ENCODE results near the gene EIPR1.

Gene EIPR1

DNA sequence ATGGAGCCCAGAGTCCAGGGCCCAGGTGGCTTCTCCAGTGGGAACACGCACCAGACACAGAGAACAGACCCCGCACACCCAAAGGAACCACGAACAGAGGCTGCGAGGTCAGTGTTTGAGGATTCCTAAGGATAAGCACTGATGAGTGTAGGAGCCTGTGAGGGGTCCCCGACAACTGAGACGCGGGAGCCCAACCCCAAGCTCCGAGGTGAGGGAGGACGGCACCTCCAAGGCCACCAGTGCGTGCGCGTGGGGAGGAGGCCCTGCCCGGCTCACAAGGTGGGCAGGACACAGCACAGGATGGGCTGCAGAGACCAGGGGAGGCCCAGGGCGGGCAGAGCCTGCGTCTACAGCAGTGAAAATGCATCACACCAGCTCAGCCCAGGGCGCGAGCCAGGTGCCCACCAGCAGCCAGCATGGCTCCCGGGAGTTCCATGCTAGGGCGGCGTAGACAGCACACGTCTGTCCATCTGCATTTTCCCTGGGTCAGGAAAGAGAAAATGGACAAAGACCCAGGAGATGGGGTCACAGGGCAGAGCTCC lies 189.1 kb downstream of the EIPR1 start:
- TF ChIP-seq, protein P1, sequence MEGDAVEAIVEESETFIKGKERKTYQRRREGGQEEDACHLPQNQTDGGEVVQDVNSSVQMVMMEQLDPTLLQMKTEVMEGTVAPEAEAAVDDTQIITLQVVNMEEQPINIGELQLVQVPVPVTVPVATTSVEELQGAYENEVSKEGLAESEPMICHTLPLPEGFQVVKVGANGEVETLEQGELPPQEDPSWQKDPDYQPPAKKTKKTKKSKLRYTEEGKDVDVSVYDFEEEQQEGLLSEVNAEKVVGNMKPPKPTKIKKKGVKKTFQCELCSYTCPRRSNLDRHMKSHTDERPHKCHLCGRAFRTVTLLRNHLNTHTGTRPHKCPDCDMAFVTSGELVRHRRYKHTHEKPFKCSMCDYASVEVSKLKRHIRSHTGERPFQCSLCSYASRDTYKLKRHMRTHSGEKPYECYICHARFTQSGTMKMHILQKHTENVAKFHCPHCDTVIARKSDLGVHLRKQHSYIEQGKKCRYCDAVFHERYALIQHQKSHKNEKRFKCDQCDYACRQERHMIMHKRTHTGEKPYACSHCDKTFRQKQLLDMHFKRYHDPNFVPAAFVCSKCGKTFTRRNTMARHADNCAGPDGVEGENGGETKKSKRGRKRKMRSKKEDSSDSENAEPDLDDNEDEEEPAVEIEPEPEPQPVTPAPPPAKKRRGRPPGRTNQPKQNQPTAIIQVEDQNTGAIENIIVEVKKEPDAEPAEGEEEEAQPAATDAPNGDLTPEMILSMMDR (IDR thresholded peaks at IDR 0.05) = no peak
- peaks cover 0 to 2% of the 10 kb centered on the region in 2 experiments for H3K4me1 ChIP-seq (ENCODE audit: control insufficient read depth in 1 of 2, insufficient read depth in 1 of 2, low read depth in 1 of 2, low read length in 1 of 2)
- H3K27me3 ChIP-seq = no peaks in the 10 kb centered on the region
- no peaks in the 10 kb centered on the region for H3K9me3 ChIP-seq
- peaks cover 5% of the 10 kb centered on the region for H3K36me3 ChIP-seq
- no peak overlapping the region for H3K4me3 ChIP-seq (ENCODE audit: low read depth in 1 of 2, low read length in 1 of 2)
- H3K27ac ChIP-seq = no peak overlapping the region

DNA sequence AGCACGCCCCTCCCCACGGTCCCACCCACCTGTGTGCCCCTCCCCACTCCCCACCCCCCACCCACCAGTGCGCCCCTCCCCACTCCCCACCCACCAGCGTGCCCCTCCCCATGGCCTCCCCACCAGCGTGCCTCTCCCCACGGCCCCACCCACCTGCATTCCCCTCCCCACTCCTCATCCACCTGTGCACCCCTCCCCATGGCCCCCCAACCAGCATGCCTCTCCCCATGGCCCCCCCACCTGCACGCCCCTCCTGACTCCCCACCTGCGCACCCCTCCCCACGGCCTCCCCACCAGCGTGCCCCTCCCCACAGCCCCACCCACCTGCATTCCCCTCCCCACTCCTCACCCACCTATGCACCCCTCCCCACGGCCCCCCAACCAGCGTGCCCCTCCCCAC lies 190.2 kb downstream of the EIPR1 start:
- Histone ChIP-seq H3K36me3 (peaks cover 5% of the 10 kb centered on the region), H3K4me3 (ENCODE audit: low read depth in 1 of 2, low read length in 1 of 2) (no peak overlapping the region), H3K4me1 (ENCODE audit: control insufficient read depth in 1 of 2, insufficient read depth in 1 of 2, low read depth in 1 of 2, low read length in 1 of 2) (no peaks in the 10 kb centered on the region), H3K27me3 (no peaks in the 10 kb centered on the region), H3K9me3 (no peaks in the 10 kb centered on the region), H3K27ac (no peak overlapping the region)
- TF ChIP-seq, protein P1 (IDR thresholded peaks at IDR 0.05) = no peak

DNA sequence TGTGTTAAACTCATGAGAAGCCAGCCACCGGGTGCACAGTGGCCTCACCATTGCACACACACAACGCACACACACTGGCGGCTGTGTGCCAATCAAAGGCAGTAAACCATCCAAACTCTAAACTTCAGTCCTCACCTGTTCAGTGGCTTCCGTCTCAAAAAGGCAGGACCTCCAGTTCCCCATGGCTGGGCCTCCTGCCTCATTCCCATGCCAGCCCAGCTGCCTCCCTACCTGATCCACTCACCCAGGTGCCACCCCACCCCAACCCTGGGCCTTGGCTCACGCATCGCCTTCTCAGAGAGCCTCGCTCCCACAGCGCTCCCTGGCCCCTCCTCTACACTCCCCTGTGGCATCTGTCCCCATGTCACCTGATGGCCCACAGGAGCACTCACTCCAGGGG lies 190.9 kb downstream of the EIPR1 start:
- H3K9me3 ChIP-seq = no peaks in the 10 kb centered on the region
- TF ChIP-seq, protein P1 (IDR thresholded peaks at IDR 0.05) = no peak
- peaks cover 2% of the 10 kb centered on the region for H3K36me3 ChIP-seq
- no peak overlapping the region for H3K4me3 ChIP-seq (ENCODE audit: low read depth in 1 of 2, low read length in 1 of 2)
- no peak overlapping the region for H3K27ac ChIP-seq
- H3K4me1 ChIP-seq (ENCODE audit: control insufficient read depth in 1 of 2, insufficient read depth in 1 of 2, low read depth in 1 of 2, low read length in 1 of 2) = no peaks in the 10 kb centered on the region
- H3K27me3 ChIP-seq = no peaks in the 10 kb centered on the region

DNA sequence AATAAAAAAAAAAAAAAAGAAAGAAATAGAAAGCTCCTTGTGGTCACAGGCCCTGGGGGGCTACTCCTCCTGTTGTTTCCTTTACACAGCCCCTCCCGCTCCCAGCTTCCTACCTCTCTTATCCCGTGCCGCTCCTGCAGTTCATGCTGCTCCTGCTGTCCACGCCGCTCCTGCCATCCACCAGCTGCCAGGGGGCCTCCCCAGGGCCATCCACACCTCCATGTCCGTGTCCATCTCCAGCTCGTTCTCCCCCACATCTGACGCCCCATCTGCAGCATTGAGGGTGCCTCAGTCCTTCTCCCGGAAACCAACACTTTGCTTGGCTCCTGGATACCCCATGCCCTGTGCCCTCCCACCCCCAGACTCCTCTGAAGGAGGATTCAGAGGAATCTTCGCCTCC lies 191.7 kb downstream of the EIPR1 start:
- Histone ChIP-seq H3K4me3 (ENCODE audit: low read depth in 1 of 2, low read length in 1 of 2) (no peak overlapping the region), H3K36me3 (no peaks in the 10 kb centered on the region), H3K27me3 (no peaks in the 10 kb centered on the region), H3K27ac (no peak overlapping the region), H3K9me3 (no peaks in the 10 kb centered on the region), H3K4me1 (ENCODE audit: control insufficient read depth in 1 of 2, insufficient read depth in 1 of 2, low read depth in 1 of 2, low read length in 1 of 2) (no peaks in the 10 kb centered on the region)
- TF ChIP-seq, protein P1 (IDR thresholded peaks at IDR 0.05) = no peak

DNA sequence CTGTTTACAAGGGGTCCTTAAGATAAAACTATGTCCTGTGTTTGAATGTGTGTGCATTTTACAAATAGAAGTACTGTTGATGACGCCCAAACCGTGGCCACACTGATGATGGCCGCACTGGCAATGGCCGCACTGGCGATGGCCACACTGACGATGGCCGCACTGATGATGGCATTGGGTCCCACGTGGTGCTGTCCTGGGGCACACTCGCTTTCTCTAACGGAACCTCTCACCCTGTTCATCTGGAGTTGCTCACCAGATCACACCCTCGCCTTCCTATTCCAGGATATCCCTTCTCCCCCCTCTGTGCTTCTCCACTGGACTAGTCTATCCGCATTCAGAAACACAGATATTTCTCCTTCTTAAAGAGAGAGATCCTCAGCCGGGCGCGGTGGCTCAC lies 192.4 kb downstream of the EIPR1 start:
- H3K9me3 ChIP-seq = no peaks in the 10 kb centered on the region
- no peaks in the 10 kb centered on the region for H3K36me3 ChIP-seq
- H3K27me3 ChIP-seq = no peaks in the 10 kb centered on the region
- no peaks in the 10 kb centered on the region for H3K4me1 ChIP-seq (ENCODE audit: control insufficient read depth in 1 of 2, insufficient read depth in 1 of 2, low read depth in 1 of 2, low read length in 1 of 2)
- no peak overlapping the region for H3K27ac ChIP-seq
- TF ChIP-seq, protein P1 (IDR thresholded peaks at IDR 0.05) = no peak
- no peak overlapping the region for H3K4me3 ChIP-seq (ENCODE audit: low read depth in 1 of 2, low read length in 1 of 2)

DNA sequence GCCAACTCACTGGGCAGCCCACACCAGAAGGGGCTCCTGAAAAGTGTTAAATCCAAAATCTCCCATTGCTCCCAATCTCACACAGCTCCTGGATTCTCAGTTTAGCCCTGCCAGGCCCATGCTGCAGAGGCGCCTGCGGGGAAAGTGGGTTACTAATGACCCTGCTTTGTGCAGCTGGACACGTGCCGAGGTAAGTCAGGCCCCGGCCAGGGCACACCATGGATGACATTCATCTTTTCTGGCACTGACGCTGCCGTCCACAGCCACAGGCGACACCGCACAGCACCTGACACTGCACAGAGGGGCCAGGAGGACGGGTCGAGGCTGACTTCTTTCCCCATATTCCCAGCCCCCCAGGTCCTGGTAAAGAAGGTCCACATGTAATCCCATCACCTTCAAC lies 193.5 kb downstream of the EIPR1 start:
- Histone ChIP-seq H3K27ac (no peak overlapping the region), H3K4me1 (ENCODE audit: control insufficient read depth in 1 of 2, insufficient read depth in 1 of 2, low read depth in 1 of 2, low read length in 1 of 2) (no peaks in the 10 kb centered on the region), H3K36me3 (no peaks in the 10 kb centered on the region), H3K27me3 (no peaks in the 10 kb centered on the region), H3K4me3 (ENCODE audit: low read depth in 1 of 2, low read length in 1 of 2) (no peak overlapping the region), H3K9me3 (no peaks in the 10 kb centered on the region)
- TF ChIP-seq, protein P1 (IDR thresholded peaks at IDR 0.05) = no peak
